Right kidney (tissue), 1 donor: ENCODE results near the gene FKBP1A.

Experiments
- DNase-seq: peaks from one replicate; pipeline ENCODE4 v3.0.0-alpha.2; 2016

The FKBP1A gene

DNA sequence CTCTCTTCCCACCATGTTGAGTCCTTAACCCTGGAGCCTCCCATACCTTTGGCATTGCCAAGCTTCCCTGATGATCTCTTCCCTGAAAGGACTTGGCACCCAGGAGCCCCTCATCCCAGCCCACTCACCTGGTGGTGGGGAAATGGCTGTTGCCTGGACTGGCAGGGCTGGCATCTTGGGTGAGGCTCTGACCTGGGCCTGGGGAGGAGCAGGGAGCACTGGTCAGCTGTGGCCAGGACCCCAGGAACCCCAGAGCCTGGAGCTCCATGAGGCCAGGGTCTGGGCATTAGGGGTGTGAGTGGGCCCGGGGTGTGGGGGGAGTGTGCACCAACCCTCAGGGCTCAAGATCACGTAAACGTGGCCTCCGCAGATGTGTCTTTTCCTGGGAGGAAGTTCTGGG lies 73.4 kb downstream of the FKBP1A start:
- DNase-seq, result no peak

DNA sequence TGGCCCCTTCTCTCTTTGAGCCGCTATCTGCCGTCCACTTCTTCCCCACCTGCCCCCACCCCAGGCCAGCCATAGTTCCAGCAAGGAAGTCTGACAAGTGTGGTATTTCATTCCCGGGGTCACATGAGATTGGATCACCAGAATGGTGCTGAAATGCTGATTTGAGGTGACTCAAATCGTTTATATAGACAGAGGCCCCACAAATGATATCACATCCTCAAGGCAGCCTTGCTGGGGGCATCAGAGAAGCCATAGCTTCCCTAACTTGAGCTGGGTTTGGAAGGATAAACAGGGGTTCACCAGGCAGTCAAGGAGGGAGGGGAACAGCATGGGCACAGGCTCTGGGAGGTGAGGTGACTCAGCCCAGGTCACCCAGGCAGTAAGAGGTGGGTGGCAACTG lies 73.8 kb downstream of the FKBP1A start:
- no peak for DNase-seq
